Measurements from ENCODE around the gene UBE3B.

Gene UBE3B

GRCh38 chr12:109566424-109566823 lies 89.0 kb downstream of the UBE3B start:
- no peak for ATAC-seq (replicated peaks)
- DNase-seq: no peak
- no peaks in the 10 kb centered on the region for H3K4me1 Mint-ChIP-seq (ENCODE audit: low read depth in 2 of 2)
- H3K27ac Mint-ChIP-seq: no peak overlapping the region
- H3K27me3 Mint-ChIP-seq: no peaks in the 10 kb centered on the region
- no peak overlapping the region for H3K4me3 Mint-ChIP-seq
- peaks cover 13% of the 10 kb centered on the region for H3K36me3 Mint-ChIP-seq (ENCODE audit: insufficient read depth)
- H3K9me3 Mint-ChIP-seq: no peaks in the 10 kb centered on the region

DNA sequence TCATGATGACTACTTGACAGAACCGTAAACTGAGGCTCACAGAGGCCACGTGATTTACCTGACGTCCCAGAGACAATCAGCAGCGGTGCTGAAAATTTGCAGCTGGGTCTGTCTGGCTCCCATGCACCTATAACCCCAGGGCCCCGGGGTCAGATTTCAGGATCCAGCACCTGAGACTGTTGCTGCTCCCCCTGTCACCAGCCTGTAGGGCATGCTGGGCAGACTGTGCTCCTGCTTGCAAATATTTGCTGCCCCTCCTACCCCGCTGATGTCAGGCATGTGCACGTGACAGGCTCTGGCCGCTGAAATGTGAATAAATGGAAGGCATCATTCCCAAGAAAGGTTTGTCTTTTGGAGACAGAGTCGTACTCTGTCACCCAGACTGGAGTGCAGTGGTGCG lies 89.9 kb downstream of the UBE3B start:
- H3K27me3 Mint-ChIP-seq: no peaks in the 10 kb centered on the region
- no peaks in the 10 kb centered on the region for H3K9me3 Mint-ChIP-seq
- DNase-seq (no peak), ATAC-seq (replicated peaks) (no peak)
- H3K27ac Mint-ChIP-seq: no peak overlapping the region
- H3K4me3 Mint-ChIP-seq: no peak overlapping the region
- peaks cover 13% of the 10 kb centered on the region for H3K36me3 Mint-ChIP-seq (ENCODE audit: insufficient read depth)
- H3K4me1 Mint-ChIP-seq (ENCODE audit: low read depth in 2 of 2): no peaks in the 10 kb centered on the region

- Mint-ChIP-seq H3K4me1 (ENCODE audit: low read depth in 2 of 2) (peaks cover 6 to 7% of the 10 kb centered on the region in 2 donors), H3K9me3 (no peaks in the 10 kb centered on the region), H3K4me3 (no peak overlapping the region), H3K27ac (no peak overlapping the region), H3K36me3 (ENCODE audit: insufficient read depth) (peaks cover 18% of the 10 kb centered on the region), H3K27me3 (no peaks in the 10 kb centered on the region)
- DNase-seq: no peak
- no peak for ATAC-seq (replicated peaks)
These were observed 90.5 kb downstream of the UBE3B start for GRCh38 chr12:109567967-109568366.

- Mint-ChIP-seq H3K36me3 (ENCODE audit: insufficient read depth) (peaks cover 24% of the 10 kb centered on the region), H3K4me3 (no peak overlapping the region), H3K9me3 (no peaks in the 10 kb centered on the region), H3K27ac (no peak overlapping the region), H3K4me1 (ENCODE audit: low read depth in 2 of 2) (peaks cover 10% of the 10 kb centered on the region in 2 donors), H3K27me3 (no peaks in the 10 kb centered on the region)
- DNase-seq: no peak
- ATAC-seq (replicated peaks): no peak
These were observed 91.1 kb downstream of the UBE3B start for GRCh38 chr12:109568486-109568885.

GRCh38 chr12:109571773-109572505 lies 94.5 kb downstream of the UBE3B start:
- H3K4me1 Mint-ChIP-seq (ENCODE audit: low read depth in 2 of 2): peaks cover 20 to 25% of the 10 kb centered on the region in 2 donors
- peaks cover 27% of the 10 kb centered on the region for H3K36me3 Mint-ChIP-seq (ENCODE audit: insufficient read depth)
- H3K4me3 Mint-ChIP-seq: peak overlapping the region in 1 of 2 donors; percentile 87
- H3K9me3 Mint-ChIP-seq: no peaks in the 10 kb centered on the region
- ATAC-seq (replicated peaks): no peak
- no peaks in the 10 kb centered on the region for H3K27me3 Mint-ChIP-seq
- DNase-seq: no peak
- H3K27ac Mint-ChIP-seq: peak overlapping the region in 1 of 2 donors; percentile 98

GRCh38 chr12:109572506-109572845 lies 95.0 kb downstream of the UBE3B start:
- Mint-ChIP-seq H3K27ac (peak overlapping the region; percentile 97 to 98), H3K27me3 (no peaks in the 10 kb centered on the region), H3K4me3 (peak overlapping the region; percentile 87 to 90), H3K36me3 (ENCODE audit: insufficient read depth) (peaks cover 22% of the 10 kb centered on the region), H3K9me3 (no peaks in the 10 kb centered on the region), H3K4me1 (ENCODE audit: low read depth in 2 of 2) (peaks cover 20 to 25% of the 10 kb centered on the region in 2 donors)
- no peak for DNase-seq
- ATAC-seq (replicated peaks): no peak

- peaks cover 20% of the 10 kb centered on the region for H3K36me3 Mint-ChIP-seq (ENCODE audit: insufficient read depth)
- no peaks in the 10 kb centered on the region for H3K27me3 Mint-ChIP-seq
- DNase-seq (peak; percentile 97 to 98 (median 98)), ATAC-seq (replicated peaks) (peak; percentile 89)
- peaks cover 20 to 25% of the 10 kb centered on the region in 2 donors for H3K4me1 Mint-ChIP-seq (ENCODE audit: low read depth in 2 of 2)
- H3K27ac Mint-ChIP-seq: peak within 1 kb of the TSS; percentile 97 to 98
- H3K4me3 Mint-ChIP-seq: peak within 1 kb of the TSS; percentile 87 to 90
- H3K9me3 Mint-ChIP-seq: no peaks in the 10 kb centered on the region
These were observed 95.8 kb downstream of the UBE3B start, which contains the start of the genes MMAB and MVK for GRCh38 chr12:109573029-109573913. MMAB (minus strand) TSS chr12:109573504; CDS start chr12:109573480, 24 bp downstream. MVK (plus strand) TSS chr12:109573794; CDS start chr12:109574823, 1,029 bp downstream.

DNA sequence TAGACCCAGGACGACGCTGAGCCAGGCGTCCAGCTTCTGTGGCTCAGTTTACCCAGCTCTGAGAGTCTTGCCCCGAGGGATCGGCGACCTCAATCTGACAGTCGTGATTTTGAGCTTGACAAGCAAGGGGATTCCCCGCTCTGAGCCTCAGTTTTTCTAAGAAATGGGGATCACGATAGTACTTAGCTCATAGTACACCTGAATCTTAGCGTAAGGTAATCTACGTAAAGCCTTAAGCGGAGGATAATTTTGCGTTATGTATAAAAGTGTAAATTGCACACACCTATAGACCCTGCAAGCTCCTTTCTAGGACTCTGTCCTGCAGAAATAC lies 96.4 kb downstream of the UBE3B start:
- no peaks in the 10 kb centered on the region for H3K27me3 Mint-ChIP-seq
- peaks cover 20% of the 10 kb centered on the region for H3K36me3 Mint-ChIP-seq (ENCODE audit: insufficient read depth)
- peaks cover 20 to 25% of the 10 kb centered on the region in 2 donors for H3K4me1 Mint-ChIP-seq (ENCODE audit: low read depth in 2 of 2)
- no peaks in the 10 kb centered on the region for H3K9me3 Mint-ChIP-seq
- peak overlapping the region; percentile 87 to 90 for H3K4me3 Mint-ChIP-seq
- H3K27ac Mint-ChIP-seq: peak overlapping the region; percentile 97 to 98
- DNase-seq: no peak
- ATAC-seq (replicated peaks): peak; percentile 18

DNA sequence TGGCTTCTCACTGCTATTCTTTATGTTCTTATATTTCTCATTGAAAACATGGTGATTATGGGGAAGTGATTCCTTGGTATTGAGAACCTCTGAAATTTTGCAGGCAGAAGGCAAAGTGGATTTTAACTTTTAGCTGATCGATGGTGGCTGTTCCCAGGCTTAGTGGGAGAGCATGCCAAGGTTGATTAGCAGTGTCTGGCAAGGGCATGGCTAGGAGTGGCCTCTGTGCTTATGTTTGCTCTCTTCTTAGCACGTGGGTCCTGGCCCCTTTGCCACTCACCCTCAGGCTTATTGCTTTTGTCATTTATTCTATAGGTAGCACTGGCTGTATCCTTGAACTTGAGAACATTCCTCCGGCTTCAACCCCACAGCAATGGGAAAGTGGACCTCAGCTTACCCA lies 98.2 kb downstream of the UBE3B start:
- ATAC-seq (replicated peaks) (no peak), DNase-seq (no peak)
- H3K4me3 Mint-ChIP-seq: no peak overlapping the region
- no peaks in the 10 kb centered on the region for H3K27me3 Mint-ChIP-seq
- peaks cover 28% of the 10 kb centered on the region for H3K36me3 Mint-ChIP-seq (ENCODE audit: insufficient read depth)
- no peaks in the 10 kb centered on the region for H3K9me3 Mint-ChIP-seq
- H3K27ac Mint-ChIP-seq: no peak overlapping the region
- peaks cover 20 to 25% of the 10 kb centered on the region in 2 donors for H3K4me1 Mint-ChIP-seq (ENCODE audit: low read depth in 2 of 2)

GRCh38 chr12:109577311-109577710 lies 99.9 kb downstream of the UBE3B start:
- H3K36me3 Mint-ChIP-seq (ENCODE audit: insufficient read depth): peaks cover 30% of the 10 kb centered on the region

GRCh38 chr12:109578330-109578927 lies 101.0 kb downstream of the UBE3B start:
- no peaks in the 10 kb centered on the region for H3K9me3 Mint-ChIP-seq
- no peak for ATAC-seq (replicated peaks)
- no peaks in the 10 kb centered on the region for H3K27me3 Mint-ChIP-seq
- H3K36me3 Mint-ChIP-seq (ENCODE audit: insufficient read depth): peaks cover 20% of the 10 kb centered on the region
- H3K27ac Mint-ChIP-seq: no peak overlapping the region
- no peak for DNase-seq
- H3K4me1 Mint-ChIP-seq (ENCODE audit: low read depth in 2 of 2): peaks cover 11 to 16% of the 10 kb centered on the region in 2 donors
- H3K4me3 Mint-ChIP-seq: no peak overlapping the region

More at GRCh38 chr12:109577311-109577710, 99.9 kb downstream of the UBE3B start:
- Mint-ChIP-seq H3K27ac (no peak overlapping the region), H3K4me1 (ENCODE audit: low read depth in 2 of 2) (peaks cover 20 to 25% of the 10 kb centered on the region in 2 donors), H3K27me3 (no peaks in the 10 kb centered on the region), H3K4me3 (no peak overlapping the region), H3K9me3 (no peaks in the 10 kb centered on the region)
- ATAC-seq (replicated peaks) (no peak), DNase-seq (no peak)

- Mint-ChIP-seq H3K27me3 (no peaks in the 10 kb centered on the region), H3K36me3 (ENCODE audit: insufficient read depth) (peaks cover 17% of the 10 kb centered on the region), H3K27ac (no peak overlapping the region), H3K4me1 (ENCODE audit: low read depth in 2 of 2) (peaks cover 3 to 4% of the 10 kb centered on the region in 2 donors), H3K9me3 (no peaks in the 10 kb centered on the region), H3K4me3 (no peak overlapping the region)
- no peak for DNase-seq
- ATAC-seq (replicated peaks): no peak
These were observed 102.2 kb downstream of the UBE3B start for GRCh38 chr12:109579639-109580038.

GRCh38 chr12:109580272-109580671 lies 102.8 kb downstream of the UBE3B start:
- no peaks in the 10 kb centered on the region for H3K4me1 Mint-ChIP-seq (ENCODE audit: low read depth in 2 of 2)
- H3K36me3 Mint-ChIP-seq (ENCODE audit: insufficient read depth): peaks cover 17% of the 10 kb centered on the region
- no peaks in the 10 kb centered on the region for H3K27me3 Mint-ChIP-seq
- DNase-seq (no peak), ATAC-seq (replicated peaks) (no peak)
- no peak overlapping the region for H3K27ac Mint-ChIP-seq
- H3K4me3 Mint-ChIP-seq: no peak overlapping the region
- H3K9me3 Mint-ChIP-seq: no peaks in the 10 kb centered on the region
